Hippocampal formation (tissue), 2 donors: Measurements from ENCODE around the gene DNER.
A peak's percentile ranks its signal among the peaks of the same experiment; 100 is the strongest.

Experiments used
- DNase-seq, 2 donors: peaks; one replicate each; lab custom pipeline; 2025; lab: John Stamatoyannopoulos, UW

The DNER gene

DNA sequence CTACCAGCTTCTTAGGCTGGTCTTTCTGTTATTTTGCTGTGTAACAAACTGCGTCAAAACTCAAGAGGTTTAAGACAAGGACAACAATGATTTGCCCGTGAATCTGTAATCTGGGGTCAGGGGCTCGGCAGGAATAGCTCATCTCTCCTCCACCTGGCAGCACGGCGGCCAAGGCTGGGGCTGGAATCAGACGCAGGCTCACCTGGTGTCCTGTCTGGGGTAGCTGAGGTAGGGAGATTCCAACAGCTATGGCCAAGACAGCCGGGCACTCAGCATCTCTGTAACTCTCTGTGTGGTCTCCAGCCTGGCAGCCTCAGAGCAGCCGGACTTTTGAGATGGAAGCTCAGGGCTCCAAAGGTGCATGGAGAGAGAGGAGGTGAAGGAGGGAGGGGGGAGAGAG, 42.3 kb downstream of the DNER start:
- no peak for DNase-seq

DNA sequence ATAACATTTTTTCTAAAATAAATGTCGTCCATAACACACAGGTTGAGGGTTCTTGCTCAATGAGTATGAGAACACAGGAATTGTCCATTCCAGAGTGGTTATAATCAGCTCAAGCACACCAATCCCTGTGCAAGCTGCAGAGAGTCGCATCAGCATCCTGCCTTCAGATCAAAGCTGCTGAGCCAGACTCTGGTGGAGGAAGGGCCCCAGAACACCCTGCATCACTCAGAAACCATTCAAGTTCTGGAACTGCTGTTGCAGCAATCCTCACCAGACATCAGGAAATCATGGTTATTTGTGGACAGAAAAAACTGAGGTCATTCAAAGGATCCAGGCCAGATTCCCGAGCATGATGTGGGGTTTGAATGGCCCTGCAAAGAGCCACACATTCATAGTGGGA, 44.5 kb downstream of the DNER start:
- no peak for DNase-seq

DNA sequence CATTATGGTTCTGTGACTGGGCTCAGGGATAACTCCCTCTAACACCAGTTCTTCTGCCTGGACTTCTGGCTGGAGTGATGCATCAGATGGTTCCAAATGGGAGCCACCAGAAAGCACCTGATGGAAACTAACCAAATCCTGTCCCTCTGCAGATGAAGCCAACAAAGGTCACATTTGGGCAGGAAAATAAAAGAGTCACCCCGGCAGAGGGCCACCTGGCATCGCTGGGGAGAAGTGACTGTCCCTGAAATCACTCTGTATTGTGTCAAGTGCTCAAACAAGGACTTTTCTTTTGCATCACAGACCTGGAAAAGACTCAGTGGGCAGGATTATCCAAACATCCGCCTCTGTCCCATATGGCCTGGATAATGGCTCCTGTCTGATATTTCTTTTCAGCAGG, 47.5 kb downstream of the DNER start:
- no peak for DNase-seq

DNA sequence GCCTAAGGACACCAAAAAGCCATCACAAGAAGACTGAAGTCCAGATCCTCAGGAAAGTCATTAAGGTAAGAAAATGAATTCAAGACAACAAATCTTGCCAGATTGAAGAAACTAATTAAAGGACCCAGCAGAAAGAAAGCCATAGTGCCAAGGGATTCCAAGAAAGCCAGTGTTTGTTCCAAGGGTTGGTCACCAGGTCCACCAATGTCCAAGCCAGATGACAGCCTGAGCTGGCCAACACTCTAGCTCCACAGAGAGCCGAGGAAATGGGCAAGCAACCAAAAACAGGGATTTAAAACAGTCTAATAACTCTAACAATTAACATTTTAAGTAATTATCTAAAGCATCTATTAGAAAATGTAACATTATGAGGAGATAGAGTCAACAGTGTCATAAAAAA, 49.2 kb downstream of the DNER start:
- peak in 1 of 2 donors; percentile 24 for DNase-seq

DNA sequence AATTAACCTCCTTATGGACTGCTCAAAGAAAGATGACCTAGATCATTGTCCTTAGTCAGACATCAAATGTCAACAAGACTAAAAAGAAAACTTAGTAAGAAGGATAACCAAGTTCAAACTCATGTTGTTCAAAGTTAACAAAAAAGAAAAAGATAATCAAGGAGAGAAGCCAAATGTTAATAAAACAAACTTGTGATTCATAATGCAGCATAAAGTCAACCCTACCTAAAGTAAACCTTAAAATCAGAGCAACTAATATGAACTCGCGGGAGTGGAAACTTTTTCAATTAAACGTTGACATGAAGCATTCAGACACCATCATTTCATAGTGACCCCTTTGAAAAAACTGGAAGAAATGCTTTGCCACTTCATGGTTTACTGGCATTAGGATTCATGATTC, 52.9 kb downstream of the DNER start:
- no peak for DNase-seq

DNA sequence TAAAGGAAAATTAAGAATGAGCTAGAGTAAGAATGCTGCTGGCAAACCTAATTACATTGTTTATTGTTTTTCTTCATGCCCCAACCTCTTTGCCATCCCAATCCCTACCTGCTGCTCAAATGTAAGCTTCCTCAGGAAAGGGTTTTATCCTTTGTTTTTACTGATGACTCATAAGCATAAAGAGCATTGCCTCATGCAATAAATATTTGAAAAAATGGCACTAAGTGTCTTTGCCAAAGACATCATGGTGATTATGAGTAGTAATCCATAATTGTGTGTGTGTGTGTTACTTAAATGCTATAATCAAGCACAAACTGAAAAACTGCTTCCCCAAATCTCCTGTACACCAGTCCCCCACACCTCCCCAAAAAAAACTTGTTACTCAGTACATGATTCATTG, 53.4 kb downstream of the DNER start:
- no peak for DNase-seq

DNA sequence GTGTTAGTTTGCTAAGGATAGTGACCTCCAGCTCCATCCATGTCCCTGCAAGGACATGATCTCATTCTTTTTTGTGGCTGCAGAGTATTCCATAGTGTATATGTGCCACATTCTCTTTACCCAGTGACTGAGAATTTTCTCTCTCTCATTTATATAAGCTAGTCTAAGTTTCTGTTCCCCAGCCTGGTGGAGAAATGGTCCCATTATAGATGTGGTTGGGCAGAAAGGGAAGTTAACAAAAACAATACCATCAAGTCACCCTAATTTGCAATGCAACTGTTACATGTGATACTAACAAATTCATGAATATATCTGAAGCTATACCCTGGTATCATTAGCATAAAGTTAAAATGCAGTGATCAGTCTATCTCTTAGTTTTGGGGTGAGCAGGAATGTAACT, 54.0 kb downstream of the DNER start:
- no peak for DNase-seq

DNA sequence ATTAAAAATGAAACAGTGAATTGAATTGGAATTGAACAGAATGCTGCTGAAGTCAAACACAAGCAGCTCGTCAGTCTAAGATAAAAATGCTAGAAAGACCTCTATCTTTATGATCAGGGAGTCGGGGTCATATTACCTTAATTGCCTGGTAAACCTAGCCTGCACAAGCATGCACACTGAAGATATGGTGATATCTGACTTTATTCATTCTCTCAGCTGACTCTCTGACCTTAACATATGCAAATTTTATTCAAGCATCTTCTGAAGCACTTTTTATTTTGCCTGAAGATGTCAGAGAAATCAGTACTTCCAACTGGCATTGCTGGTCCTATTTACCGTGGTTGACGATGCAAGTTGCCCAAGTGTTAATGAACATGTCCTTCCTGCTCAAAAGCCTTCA, 56.4 kb downstream of the DNER start:
- no peak for DNase-seq

DNA sequence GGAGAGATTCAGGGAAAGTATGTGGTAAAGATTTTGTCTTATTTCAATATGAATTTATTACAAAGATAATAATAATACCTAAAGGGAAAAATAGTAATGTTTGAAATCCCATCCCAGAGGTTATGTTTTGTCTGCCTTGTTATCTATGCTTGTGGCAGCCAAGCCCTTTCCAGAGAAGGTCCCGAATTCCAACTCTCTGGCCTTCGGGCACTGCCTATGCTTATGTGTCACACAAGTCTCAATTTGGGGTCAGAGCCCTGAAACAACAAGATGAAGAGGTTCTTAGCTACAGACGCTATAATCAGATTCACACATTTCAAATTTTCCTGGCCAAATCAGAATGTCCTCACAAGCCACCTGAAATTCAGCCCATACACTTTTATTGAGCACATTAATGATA, 59.9 kb downstream of the DNER start:
- no peak for DNase-seq

DNA sequence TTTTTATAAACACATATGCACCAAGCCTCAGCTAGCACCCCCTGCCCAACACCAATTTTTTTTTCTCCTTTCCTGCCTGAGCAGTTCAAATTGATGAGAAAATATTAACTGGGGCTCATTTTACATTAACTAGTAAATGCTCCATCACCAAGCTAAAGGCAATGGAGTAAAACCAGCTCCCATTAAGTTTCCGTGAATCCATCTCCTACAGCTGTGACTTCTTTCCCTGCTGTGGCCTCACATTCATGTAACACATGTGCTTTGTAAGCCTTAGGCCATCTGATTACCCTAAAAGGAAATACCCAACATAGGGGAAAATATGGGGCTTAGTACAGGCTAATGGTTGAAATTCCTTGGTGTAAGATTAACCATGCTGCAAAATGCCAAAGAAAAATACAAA, 60.8 kb downstream of the DNER start:
- no peak for DNase-seq

DNA sequence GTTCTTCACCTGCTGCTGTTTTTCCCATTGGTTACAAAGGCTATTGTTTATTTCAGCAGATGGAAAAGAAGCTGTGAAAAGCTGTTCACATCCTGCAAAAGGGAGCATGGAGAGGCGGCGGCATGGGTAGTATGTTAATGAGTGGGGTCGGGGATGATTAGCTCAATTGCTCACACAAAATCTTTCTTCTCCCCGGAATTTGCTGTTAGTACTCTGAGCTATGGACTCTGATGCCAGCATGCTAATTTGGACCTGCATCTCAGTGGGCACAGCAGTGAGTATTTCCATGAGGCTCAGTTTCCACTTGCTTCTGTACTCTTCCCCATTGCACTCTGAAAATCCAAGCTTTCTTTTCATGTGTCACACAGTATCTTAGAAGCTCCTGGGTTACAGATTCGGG, 61.6 kb downstream of the DNER start:
- no peak for DNase-seq

DNA sequence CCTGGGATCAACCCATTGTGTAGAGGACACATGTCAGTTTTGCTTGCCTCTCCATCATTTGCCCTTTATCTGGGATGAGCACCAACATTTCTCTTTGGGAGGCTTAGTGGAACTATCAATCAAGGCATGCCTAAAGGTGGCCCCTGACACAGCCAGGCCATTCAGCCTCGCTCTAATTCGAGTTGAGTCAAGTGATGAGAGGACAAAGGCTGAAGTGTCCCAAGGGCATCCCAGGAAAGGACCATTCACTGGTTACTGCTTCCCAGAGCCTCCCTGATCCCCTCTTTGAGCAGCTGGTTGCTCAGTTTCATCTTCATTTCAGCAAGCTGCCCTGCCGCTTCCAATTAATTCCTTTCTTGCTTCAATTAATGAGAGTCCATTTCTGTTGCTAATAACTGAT, 63.5 kb downstream of the DNER start:
- DNase-seq, result no peak

DNA sequence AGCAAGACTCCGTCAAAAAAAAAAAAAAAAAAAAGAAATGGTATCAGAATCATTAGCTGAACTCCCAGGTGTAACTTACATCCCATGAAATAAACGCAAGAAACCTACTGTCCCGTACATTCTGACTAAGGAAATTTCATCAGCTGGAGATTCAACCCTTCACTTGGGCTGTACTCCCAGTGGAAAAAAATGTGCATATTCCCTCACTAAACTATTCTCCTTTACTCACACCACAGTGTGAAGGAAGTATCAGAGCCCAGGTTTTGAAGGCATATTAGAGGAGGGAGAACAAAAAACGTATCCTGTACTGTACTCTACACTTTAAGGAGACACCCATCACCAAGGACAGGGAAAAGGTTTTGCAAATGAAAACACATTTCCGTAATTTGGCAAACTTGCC, 64.3 kb downstream of the DNER start:
- no peak for DNase-seq

DNA sequence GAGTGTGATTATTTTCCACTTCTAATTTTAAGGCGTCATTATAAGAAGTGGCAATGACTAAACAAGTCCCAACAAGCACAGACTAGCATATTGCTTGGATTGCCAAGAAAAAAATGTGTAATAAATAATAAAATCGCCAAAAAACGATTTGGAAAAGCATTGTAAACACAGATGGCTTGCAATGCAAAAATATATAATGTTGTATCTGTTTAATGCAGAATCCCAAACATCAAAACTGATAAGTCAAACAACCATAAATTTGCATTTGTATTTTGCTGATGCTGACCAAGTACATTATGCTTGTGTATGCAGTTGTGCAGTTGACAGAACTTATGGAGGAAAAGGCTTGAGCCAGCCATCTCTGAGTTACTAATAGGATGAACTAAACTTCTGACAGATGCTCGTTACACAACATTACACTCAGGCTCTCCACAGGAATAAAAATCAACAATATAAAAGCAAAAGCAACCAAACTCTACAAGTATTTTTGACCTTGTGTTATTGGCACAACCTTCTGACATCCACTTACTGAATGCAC, 68.1 kb downstream of the DNER start:
- DNase-seq, result no peak

DNA sequence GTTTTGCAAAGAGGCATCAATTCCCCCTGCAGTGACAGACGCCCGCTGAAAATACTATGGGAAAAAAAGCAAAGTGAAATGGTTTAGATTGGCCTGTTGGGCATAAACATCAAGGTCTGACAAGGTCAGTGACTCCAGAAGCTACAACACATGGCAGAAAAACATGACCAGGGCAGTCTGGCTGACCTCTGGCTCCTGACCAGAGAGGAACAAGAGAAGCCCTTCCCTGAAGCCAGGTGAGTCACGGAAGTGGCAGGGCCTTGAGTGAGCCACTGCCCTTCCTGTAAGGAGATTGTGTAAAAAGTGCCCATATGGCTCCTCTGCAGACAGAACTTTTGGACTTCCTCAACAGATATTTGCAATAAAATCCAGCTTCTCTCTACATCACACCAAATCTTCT, 72.0 kb downstream of the DNER start:
- DNase-seq, result no peak

DNA sequence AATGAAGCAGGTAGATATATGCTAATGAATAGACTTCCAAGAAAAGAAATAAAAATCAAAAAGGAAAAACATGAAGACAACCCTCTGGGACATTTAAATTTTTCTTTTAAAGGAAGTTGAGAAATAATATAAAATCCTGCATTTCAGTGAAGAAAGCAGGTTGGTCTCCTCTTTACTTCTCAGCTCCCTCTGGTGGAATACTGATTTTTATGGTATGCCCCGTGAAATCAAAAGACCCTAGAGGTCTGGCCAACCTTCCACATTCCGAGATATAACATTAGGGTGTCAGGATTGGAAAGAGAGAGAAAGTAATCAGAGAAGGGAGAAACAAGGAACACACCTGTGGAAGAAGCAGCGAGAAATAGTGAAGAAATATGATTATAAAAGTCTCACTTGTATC, 72.7 kb downstream of the DNER start:
- DNase-seq, result no peak

DNA sequence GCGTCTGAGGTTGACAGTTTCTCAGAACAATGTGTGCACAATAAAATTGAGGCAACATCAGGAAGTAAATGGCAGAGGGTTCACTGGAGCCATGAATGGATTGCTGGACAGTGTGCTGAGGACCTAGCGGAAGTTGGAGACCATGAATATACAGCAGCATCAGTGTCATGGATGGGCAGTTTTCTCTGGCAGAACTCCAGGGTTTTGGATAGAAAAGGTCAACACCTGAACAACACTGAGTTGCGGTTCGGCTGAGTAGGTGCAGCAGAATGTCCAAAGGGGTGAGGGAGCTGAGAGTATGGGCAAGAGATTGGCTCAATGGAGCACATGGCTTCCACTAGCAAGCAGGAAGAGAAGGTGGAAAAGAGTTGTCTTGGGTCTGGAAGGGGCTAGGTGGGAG, 73.7 kb downstream of the DNER start:
- no peak for DNase-seq

DNA sequence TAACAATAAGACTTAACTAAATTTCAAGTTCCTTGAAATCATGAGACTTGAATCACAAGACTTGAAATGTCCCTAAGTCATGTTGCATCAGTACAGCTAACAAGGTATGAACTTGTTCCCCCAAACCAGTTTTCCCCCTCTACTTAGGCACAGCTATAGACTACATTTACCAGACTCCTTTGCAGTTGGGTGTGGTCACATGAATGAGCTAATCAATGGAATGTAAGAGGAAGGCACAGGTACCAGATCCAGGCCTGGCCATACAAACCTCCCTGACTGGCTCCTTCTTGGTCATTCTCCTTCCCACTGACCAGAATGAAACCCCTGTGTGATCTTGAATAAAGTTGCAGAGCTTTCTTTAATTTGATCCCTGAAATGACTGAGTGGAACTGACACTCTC, 77.8 kb downstream of the DNER start:
- DNase-seq, result no peak

DNA sequence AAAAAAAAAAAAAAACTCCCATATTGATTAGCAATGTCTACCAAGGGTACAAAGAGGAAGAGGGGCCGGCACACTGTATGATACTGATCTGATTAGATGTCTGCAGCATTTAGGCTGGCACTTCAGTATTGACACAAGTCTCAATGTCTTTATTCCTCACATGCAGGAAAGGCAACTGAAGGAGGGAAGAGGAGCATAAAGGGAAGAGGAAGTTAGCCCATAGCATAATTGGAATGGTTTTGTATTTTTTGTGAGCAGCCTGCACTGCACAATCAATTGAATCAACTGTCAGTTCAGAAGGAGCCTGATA, 79.0 kb downstream of the DNER start:
- DNase-seq, result no peak

DNA sequence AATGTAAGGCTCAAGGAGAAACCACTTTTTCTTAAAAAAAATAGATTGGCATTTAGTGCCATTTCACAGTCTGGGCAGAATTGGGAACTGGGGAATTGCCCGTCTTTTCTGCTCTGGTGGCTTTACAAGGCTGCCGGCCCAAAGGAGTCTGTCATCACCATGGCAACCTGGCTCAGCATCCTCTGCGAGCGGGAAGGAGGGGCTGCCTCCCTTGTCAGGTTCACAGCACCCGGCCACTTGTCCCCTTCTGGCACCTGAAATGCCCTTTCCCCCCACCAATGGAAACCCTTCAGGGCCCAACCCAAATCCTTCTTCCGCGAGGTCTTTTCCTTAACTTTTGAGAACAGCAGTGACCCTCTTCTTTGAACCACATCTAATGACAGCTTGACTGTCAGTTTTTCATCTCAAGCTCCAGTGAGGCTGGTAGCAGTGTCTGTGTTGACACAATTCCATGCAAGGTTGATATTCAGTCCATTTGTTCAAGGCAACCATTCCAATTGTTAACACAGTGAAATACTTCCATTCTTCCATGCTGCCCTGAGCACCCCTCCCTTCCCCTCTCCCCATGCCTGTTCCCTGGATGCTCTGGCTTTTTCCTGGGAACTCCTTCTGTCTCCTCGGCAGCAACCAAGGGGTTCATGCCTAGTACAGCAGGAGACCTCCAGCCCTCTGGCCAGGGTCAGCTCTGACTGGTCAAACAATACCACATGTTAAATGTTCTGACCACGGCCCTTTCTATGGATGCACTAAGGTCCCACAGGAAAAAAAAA, 79.6 kb downstream of the DNER start:
- DNase-seq, result peak; percentile 54

DNA sequence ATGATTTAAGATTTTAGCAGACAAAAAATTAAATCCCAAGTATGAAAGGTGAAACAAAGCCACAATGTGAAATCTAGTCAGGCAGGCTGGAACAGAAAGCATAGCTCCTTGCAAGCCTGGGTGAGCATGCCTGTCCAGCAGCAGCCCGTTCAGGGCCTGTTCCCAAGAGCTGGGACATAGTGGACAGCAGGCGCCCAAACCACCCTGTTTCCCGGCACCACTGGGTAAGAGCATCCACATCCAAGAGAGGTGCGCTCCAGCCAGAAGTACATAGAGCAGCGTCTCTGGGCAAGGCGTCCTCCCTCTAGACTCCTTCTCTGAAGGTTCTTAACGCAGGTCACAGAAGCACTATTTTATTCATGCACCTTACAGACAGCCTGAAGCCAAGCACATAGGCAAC, 80.8 kb downstream of the DNER start:
- DNase-seq, result no peak

DNA sequence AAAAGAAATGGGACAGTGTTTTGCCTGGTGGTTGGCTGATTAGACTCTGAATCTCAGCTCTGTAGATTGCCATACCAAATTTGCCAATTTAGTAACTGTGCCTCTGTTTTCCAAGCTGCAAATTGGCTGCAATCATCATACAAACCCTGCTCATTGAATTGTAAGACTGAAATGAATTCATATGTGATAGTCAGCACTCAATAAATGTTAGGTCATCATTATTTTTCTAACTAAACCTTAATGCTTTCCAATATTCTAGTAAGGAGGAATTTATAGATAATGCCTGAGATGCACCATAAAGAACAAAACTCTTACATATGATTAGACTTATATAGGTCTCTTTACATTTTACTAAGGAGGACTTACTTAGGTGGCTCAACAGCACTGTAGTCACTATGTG, 85.3 kb downstream of the DNER start:
- DNase-seq, result no peak

DNA sequence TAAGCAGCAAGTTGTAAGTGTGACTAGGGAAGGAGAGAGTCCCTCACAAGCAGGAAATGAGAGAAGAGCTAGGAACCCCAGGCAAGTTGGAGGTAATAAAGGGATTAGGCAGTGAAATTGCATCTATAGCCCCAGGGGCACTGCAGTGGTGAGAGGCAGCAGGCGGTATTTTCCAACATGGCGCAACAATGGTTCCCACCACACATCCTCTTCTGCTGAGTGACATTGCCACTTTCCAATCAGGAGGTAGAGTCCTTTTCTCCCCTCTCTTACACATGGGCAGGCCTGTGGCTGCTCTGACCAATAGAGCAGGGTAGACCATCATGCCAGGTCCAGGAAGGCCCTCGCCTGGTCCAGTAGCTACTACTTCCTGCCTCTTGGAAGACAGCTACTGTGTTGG, 86.6 kb downstream of the DNER start:
- no peak for DNase-seq
